ENCODE results near the gene BICDL2.

- TF ChIP-seq CTCF (conservative IDR thresholded peaks at IDR 0.05; ENCODE audit: low read depth, low read length): no peak
- TF ChIP-seq EZH2 (IDR thresholded peaks at IDR 0.05; ENCODE audit: borderline replicate concordance, low read depth, low read length, poor library complexity, severe bottlenecking): no peak
Measured at GRCh38 chr16:3074860-3075522, 38.2 kb upstream of the BICDL2 start.

All from A673 (cell line).